ENCODE data around the gene TNS3.

- TF ChIP-seq CTCF (IDR thresholded peaks at IDR 0.05), result no peak
- no peak for TF ChIP-seq EZH2 (IDR thresholded peaks at IDR 0.05; ENCODE audit: borderline replicate concordance, insufficient read depth, low read depth, low read length, poor library complexity, severe bottlenecking)
Measured at GRCh38 chr7:47367369-47367768, 214.5 kb downstream of the TNS3 start.

All from B cell (primary cell).